GM18502 (cell line): ENCODE results near the gene MACROD1.

ENCODE experiments used
- ATAC-seq: cut with Tn5 transposase; IDR thresholded peaks from one replicate; pipeline ENCODE4 v1.9.1; 2021; ENCODE audit warnings: mild to moderate bottlenecking; ENCODE audit not compliant: unreplicated experiment, poor library complexity

Gene MACROD1

GRCh38 chr11:64044730-64045393 is 121.1 kb downstream of the MACROD1 start:
- ATAC-seq = no peak

GRCh38 chr11:64043545-64043944 is 122.4 kb downstream of the MACROD1 start:
- no peak for ATAC-seq

- no peak for ATAC-seq
Measured at GRCh38 chr11:64042301-64042700, 123.6 kb downstream of the MACROD1 start.

GRCh38 chr11:64041846-64042245 is 124.1 kb downstream of the MACROD1 start:
- no peak for ATAC-seq

- no peak for ATAC-seq
Measured at GRCh38 chr11:64040684-64041322, 125.1 kb downstream of the MACROD1 start.

GRCh38 chr11:64039012-64039665 is 126.8 kb downstream of the MACROD1 start:
- ATAC-seq = no peak

- no peak for ATAC-seq
Measured at GRCh38 chr11:64038500-64038899, 127.4 kb downstream of the MACROD1 start.

GRCh38 chr11:64037027-64037634 is 128.8 kb downstream of the MACROD1 start:
- no peak for ATAC-seq

- no peak for ATAC-seq
Measured at GRCh38 chr11:64036087-64037026, 129.6 kb downstream of the MACROD1 start.

- ATAC-seq = no peak
Measured at GRCh38 chr11:64035576-64035975, 130.3 kb downstream of the MACROD1 start, which contains the start of gene FLRT1. Gene FLRT1, plus strand, starts transcription at chr11:64035931. Its CDS starts 80,337 bp downstream, at chr11:64116268.

- no peak for ATAC-seq
Measured at GRCh38 chr11:64035081-64035524, 130.8 kb downstream of the MACROD1 start.

GRCh38 chr11:64034411-64034811 is 131.5 kb downstream of the MACROD1 start:
- no peak for ATAC-seq

- ATAC-seq = no peak
Measured at GRCh38 chr11:64032050-64032449, 133.9 kb downstream of the MACROD1 start.

GRCh38 chr11:64031001-64031400 is 134.9 kb downstream of the MACROD1 start:
- no peak for ATAC-seq

GRCh38 chr11:64029773-64030172 is 136.1 kb downstream of the MACROD1 start:
- no peak for ATAC-seq

GRCh38 chr11:64028398-64029115 is 137.4 kb downstream of the MACROD1 start:
- ATAC-seq = no peak

- ATAC-seq = no peak
Measured at GRCh38 chr11:64027651-64028397, 138.1 kb downstream of the MACROD1 start.

- no peak for ATAC-seq
Measured at GRCh38 chr11:64026575-64027205, 139.2 kb downstream of the MACROD1 start.
